HG03039 (cell line): ENCODE measurements around the gene ADTRP.

ENCODE experiments used
- ATAC-seq: cut with Tn5 transposase; IDR thresholded peaks from one replicate; pipeline ENCODE4 v1.9.1; 2021; ENCODE audit warnings: mild to moderate bottlenecking, moderate library complexity; ENCODE audit not compliant: unreplicated experiment

ADTRP gene

DNA sequence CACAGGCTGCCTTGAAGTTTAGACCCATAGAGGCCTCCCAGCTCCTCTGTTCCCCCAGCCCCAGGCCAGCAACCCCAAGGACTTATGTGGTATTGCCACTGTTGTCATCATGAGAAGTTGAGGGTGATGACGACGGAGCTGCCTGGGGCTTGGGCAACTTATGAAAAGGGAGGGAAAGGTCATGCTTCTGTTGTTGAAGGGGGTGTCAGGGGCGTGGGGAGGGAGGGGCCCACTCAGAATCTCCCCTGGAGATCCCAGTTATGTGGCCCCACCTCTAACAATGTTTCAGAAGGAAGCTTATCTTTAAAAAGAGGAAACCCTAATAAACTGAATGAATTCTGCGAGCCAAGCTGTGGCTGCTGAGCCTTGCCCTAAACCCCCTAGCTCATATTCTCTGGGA, 4.2 kb downstream of the ADTRP start:
- no peak for ATAC-seq

GRCh38 chr6:11773581-11773980, 5.0 kb downstream of the ADTRP start:
- no peak for ATAC-seq

DNA sequence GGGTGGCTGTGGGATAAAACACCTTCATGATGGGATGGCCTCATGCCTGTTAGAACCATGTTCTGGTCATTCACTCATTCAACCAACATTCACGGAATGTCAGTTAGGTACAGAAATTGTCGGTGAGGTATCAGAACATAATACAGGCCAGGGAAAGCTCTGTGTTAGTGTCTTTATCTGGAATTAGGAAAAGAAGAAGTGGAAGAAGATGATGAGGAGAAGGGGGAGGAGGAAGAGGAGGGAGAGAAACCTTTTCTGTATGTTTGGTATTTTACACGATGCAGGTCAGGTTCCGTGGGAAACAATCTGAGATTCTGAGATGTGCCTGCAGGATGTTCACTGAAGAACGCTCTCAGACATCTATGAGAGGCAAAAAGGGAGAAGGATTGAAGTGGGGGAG, 5.6 kb downstream of the ADTRP start:
- no peak for ATAC-seq

DNA sequence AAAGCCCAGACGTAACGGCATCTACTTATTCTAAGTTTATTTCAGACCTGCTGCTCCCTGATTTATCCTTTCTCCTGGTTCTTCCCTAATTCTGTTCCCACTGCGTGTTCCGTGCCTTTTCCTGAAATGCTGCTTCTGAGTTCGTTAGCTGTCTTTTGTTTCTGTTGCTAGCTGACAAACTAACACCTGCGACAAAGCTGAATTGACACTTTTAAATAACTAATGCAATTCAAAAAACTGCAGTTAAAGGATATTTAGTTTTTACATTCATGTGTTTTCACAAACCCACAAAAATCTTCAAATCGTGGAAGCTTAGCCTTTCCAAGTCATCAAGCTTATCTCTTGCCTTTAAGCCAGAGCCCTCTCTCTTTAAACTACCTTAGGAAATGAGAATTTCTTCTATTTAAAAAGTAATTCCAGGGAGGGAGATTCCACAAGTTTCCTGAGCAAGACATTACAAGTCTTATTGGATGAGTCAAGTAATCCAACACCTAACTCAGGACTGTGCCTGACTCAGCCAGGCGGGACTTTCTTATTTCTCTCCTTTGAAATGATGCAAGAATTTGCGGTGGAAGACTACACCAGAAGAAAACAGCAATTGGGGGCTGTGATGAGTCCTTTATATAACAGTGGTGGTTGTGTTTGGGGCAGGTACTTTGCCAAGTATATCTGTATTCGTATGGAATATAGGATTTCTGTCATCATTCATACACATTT, 6.3 kb downstream of the ADTRP start:
- no peak for ATAC-seq

DNA sequence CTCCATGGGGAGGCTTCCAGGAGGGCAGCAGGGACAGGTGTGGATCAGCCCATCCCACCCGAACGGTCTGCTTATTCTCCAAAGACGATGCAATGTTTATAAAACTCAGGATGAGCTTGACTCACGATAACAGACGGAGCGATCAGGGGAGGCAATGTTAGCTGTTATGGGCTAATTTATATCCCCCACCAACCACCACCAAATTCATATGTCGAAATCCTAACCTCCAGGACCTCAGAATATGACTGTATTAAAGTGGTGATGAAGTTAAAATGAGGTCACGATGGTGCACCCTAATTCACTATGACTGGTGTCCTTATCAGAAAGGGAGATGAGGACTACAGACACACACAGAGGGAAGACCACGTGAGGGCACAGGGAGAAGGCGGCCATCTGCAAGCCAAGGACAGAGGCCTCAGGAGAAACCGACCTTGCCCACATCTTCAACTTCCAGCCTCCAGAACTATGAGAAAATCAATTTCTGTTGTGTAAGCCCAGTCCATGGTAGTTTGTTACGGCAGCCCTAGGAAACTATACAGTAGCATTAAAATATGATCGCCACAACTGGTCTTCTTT, 7.0 kb downstream of the ADTRP start:
- ATAC-seq, result no peak

GRCh38 chr6:11770546-11771466, 7.8 kb downstream of the ADTRP start:
- no peak for ATAC-seq

- no peak for ATAC-seq
Observed at GRCh38 chr6:11769811-11770545, 8.6 kb downstream of the ADTRP start.

DNA sequence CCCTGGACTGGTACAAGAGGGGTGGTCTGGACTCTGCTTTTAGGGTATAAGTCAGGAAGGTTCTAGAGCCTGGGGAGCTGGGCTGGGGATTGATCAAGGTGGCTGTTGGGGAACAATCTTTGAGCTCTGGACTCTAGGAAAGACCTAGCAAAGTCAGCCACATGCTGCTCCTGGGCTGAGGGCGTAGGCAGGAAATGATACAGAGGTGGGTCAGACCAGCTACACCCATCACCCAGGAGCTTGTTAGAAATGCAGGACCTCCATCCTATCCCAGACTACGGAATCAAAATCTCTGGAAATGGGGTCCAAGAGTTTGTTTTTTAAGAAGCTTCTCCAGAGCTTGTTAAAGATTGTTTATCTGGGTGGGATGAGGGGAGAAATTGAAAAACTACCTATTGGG, 9.4 kb downstream of the ADTRP start:
- no peak for ATAC-seq

DNA sequence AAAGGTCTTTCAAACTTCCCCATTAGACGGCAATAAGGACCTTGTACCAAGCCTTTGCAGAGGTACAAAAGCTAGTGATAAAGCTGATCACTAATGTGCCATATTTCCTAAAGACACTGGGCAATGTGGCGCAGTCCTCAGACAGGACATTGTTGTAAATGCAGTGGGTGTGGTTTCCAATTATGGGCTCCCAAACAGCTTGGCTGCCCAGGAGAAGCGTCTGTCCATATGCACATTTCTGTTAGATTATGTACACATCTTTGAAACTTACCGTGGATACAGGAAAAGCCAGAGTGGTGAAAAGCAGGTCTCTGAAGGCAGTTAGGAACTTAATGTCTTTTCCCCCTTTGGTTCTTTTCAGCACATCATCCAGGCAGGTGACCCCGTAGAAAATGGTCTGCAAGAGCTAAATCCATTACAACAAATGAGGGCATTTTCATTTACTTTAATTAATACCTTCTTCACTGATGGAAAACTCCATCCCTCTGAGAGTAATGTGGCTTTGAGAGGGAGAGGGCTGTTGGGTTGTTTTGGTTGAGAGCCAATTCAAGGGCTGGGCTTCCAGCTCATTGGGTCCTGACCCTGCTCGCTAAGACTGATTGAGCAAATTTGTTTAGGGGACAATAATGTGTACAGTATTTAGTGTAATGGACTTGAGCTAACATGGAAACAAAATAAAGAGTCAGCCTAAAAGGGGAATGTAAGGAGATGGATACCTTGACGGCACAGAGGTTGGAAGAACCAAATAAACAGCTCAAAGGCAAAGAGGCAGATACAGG, 10.4 kb downstream of the ADTRP start:
- ATAC-seq, result no peak

DNA sequence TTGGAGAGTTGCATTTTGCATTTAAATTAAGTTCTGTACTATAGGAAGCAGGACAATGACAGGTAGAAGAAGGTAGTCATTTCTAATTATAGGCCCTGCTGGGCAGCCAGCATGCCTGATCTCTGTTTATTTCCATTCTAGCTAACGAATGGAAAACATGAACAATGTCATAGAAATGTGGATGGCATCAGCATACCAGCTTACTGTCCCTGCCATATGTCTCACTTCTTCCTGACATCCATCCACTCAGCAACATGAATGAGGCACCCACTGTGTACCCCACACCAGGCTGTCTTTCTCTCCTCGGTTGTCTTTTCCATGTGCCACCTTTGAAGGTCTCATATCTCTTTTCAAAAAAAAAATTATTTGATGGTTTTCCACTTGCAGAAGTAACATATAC, 11.1 kb downstream of the ADTRP start:
- no peak for ATAC-seq

GRCh38 chr6:11766589-11767450, 11.8 kb downstream of the ADTRP start:
- no peak for ATAC-seq

GRCh38 chr6:11766043-11766442, 12.6 kb downstream of the ADTRP start:
- ATAC-seq, result no peak

GRCh38 chr6:11764250-11764604, 14.4 kb downstream of the ADTRP start:
- ATAC-seq, result no peak

GRCh38 chr6:11763460-11764249, 14.9 kb downstream of the ADTRP start:
- no peak for ATAC-seq

- no peak for ATAC-seq
Observed at GRCh38 chr6:11762794-11763459, 15.7 kb downstream of the ADTRP start.

GRCh38 chr6:11761744-11762620, 16.6 kb downstream of the ADTRP start:
- no peak for ATAC-seq

DNA sequence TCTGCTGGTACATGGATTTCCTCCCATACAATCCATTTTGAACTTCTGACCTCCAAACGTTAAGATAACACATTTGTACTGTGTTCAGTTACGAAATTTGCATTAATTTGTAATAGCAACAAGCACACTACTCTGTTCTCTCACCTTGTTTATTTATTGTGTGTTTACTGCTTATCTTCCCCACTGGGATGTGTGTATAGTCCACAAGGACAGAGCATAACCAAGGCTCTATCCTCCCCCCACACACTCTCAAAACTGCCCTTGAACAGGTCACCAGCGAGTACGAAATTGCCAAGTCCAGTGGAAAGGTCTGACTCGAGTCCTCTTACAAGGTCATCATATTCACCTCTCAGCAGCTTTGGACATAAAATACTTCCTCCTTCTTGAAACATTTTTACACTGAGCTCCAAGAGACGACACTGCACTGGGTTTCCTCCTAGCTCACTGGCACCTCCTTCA, 18.6 kb downstream of the ADTRP start:
- no peak for ATAC-seq
